GM23338 (cell line): ENCODE data around the gene ACAD10. TPM values are rescaled to one million over a fixed set of nuclear protein-coding genes. Genes with fewer than 3 reads are reported as not detected.

Experiments used
- ATAC-seq: fragments of 200-7000 bp; cut with Tn5 transposase; 3 replicates; pipeline ENCODE4 v1.9.1; 2020
- DNase-seq: peaks from one replicate; pipeline ENCODE4 v3.0.0-alpha.2; 2015; ENCODE audit warnings: low spot score
- H2AFZ ChIP-seq: fragments of 200-600 bp; sonication (generic); 2 replicates; pipeline ENCODE4 v1.8.0; 2016; ENCODE audit warnings: antibody characterized with exemption, mild to moderate bottlenecking, moderate library complexity
- H3F3A ChIP-seq: fragments of 200-600 bp; sonication (generic); replicated peaks from 2 replicates; pipeline ENCODE4 v1.8.0; 2017; ENCODE audit warnings: antibody characterized with exemption, mixed run types, low read depth
- H3K27ac ChIP-seq: fragments of 200-600 bp; sonication (generic); 2 replicates; pipeline ENCODE4 v1.6.1; 2016; ENCODE audit warnings: low read depth
- H3K27me3 ChIP-seq: fragments of 200-600 bp; sonication (generic); 2 replicates; pipeline ENCODE4 v1.8.0; 2016; ENCODE audit warnings: mild to moderate bottlenecking, mixed run types, moderate library complexity; ENCODE audit not compliant: insufficient read depth
- H3K36me3 ChIP-seq: fragments of 200-600 bp; sonication (generic); 2 replicates; pipeline ENCODE4 v1.8.0; 2016; ENCODE audit warnings: mild to moderate bottlenecking; ENCODE audit not compliant: insufficient read depth
- H3K4me1 ChIP-seq: fragments of 200-600 bp; sonication (generic); 2 replicates; pipeline ENCODE4 v1.8.0; 2016; ENCODE audit warnings: mild to moderate bottlenecking, moderate library complexity; ENCODE audit not compliant: insufficient read depth
- H3K4me2 ChIP-seq: fragments of 200-600 bp; sonication (generic); 2 replicates; pipeline ENCODE4 v1.7.1; 2017; ENCODE audit warnings: mixed run types
- H3K4me3 ChIP-seq: fragments of 200-600 bp; sonication (generic); 2 replicates; pipeline ENCODE4 v1.6.1; 2016; ENCODE audit warnings: mixed run types
- H3K79me2 ChIP-seq: fragments of 200-600 bp; sonication (generic); replicated peaks from 2 replicates; pipeline ENCODE4 v1.8.0; 2017; ENCODE audit warnings: mild to moderate bottlenecking; ENCODE audit not compliant: insufficient read depth
- H3K9me2 ChIP-seq: fragments of 200-600 bp; sonication (generic); 2 replicates; pipeline ENCODE4 v1.8.0; 2017; ENCODE audit not compliant: insufficient read depth
- H4K20me1 ChIP-seq: fragments of 200-600 bp; sonication (generic); replicated peaks from 2 replicates; pipeline ENCODE4 v1.8.0; 2017; ENCODE audit warnings: mild to moderate bottlenecking; ENCODE audit not compliant: insufficient read depth
- H3K27ac Mint-ChIP-seq: 2 replicates; pipeline ENCODE4 v1.8.0; 2020; ENCODE audit warnings: inconsistent platforms, mild to moderate bottlenecking, moderate library complexity, mixed read lengths
- H3K27me3 Mint-ChIP-seq: 3 replicates; pipeline ENCODE4 v1.8.0; 2022; ENCODE audit warnings: low read depth, mild to moderate bottlenecking, moderate library complexity, mixed read lengths, inconsistent platforms; ENCODE audit not compliant: insufficient read depth, poor library complexity
- H3K36me3 Mint-ChIP-seq: 3 replicates; pipeline ENCODE4 v1.8.0; 2021; ENCODE audit warnings: low read depth, mild to moderate bottlenecking, inconsistent platforms, moderate library complexity, mixed read lengths
- H3K4me1 Mint-ChIP-seq: 3 replicates; pipeline ENCODE4 v1.8.0; 2020; ENCODE audit warnings: mild to moderate bottlenecking, inconsistent platforms, mixed read lengths
- H3K4me3 Mint-ChIP-seq: 3 replicates; pipeline ENCODE4 v1.8.0; 2021; ENCODE audit warnings: moderate library complexity, mild to moderate bottlenecking, inconsistent platforms, mixed read lengths
- H3K9me3 Mint-ChIP-seq: 3 replicates; pipeline ENCODE4 v1.8.0; 2020; ENCODE audit warnings: moderate library complexity, mild to moderate bottlenecking, inconsistent platforms, mixed read lengths
- CREB1 ChIP-seq: fragments of 250-450 bp; sonication (Bioruptor Pico); IDR thresholded peaks from 2 replicates; pipeline ENCODE4 v1.5.0; 2020; ENCODE audit warnings: low read depth, mild to moderate bottlenecking, moderate library complexity
- NANOG ChIP-seq: IDR thresholded peaks from 2 replicates; pipeline ENCODE4 v1.6.1; 2016; ENCODE audit warnings: antibody characterized with exemption, borderline replicate concordance
- POLR2AphosphoS5 ChIP-seq: IDR thresholded peaks from 2 replicates; pipeline ENCODE4 v1.6.1; 2016; ENCODE audit warnings: antibody characterized with exemption, low read depth
- ZNF114 ChIP-seq: fragments of 250-450 bp; sonication (Bioruptor Pico); IDR thresholded peaks from 2 replicates; pipeline ENCODE4 v1.5.0; 2020; ENCODE audit warnings: mild to moderate bottlenecking, moderate library complexity
- ZNF462 ChIP-seq: fragments of 250-450 bp; sonication (Bioruptor Pico); IDR thresholded peaks from 2 replicates; pipeline ENCODE4 v1.5.0; 2020; ENCODE audit warnings: mild to moderate bottlenecking, moderate library complexity
- polyA plus RNA-seq: library from polyadenylated mRNA; unstranded; fragments of >200 nt; fragmentation: Nextera tagmentation; extraction: Ambion mirVana; gene quantifications from 2 replicates; pipeline ENCODE4 v1.2.1, GENCODE V29; 2016
- total RNA-seq: library from RNA; depleted of rRNA; stranded (reverse); fragments of >200 nt; shearing (Covaris generic); gene quantifications from 2 replicates; pipeline ENCODE4 v1.2.3, GENCODE V29; 2014
- TF ChIP-seq, protein P1 (sequence below): IDR thresholded peaks from one replicate; pipeline ENCODE4 v1.6.1; 2018; ENCODE audit warnings: antibody characterized with exemption; ENCODE audit not compliant: unreplicated experiment

ACAD10 gene
- total and polyA plus RNA-seq, 2 experiments from 2014 or later, result 16.3 to 23.1 TPM

GRCh38 chr12:111693818-111694217 lies 8.0 kb downstream of the ACAD10 start (continued):
- no peak for TF ChIP-seq ZNF462

GRCh38 chr12:111699962-111700361 lies 14.1 kb downstream of the ACAD10 start:
- H3K27ac Mint-ChIP-seq, result no peak overlapping the region
- Histone ChIP-seq H3K4me1 (no peaks in the 10 kb centered on the region), H3K79me2 (no peaks in the 10 kb centered on the region), H3K36me3 (peaks cover 12% of the 10 kb centered on the region), H3K9me2 (no peaks in the 10 kb centered on the region), H4K20me1 (no peaks in the 10 kb centered on the region; the same call in 1 of the 2 replicates), H3K27ac (no peak overlapping the region), H3K4me2 (no peak overlapping the region), H3K4me3 (no peak overlapping the region), H3F3A (no peaks in the 10 kb centered on the region), H3K27me3 (no peaks in the 10 kb centered on the region), H2AFZ (no peak overlapping the region)
- H3K4me3 Mint-ChIP-seq, result no peak overlapping the region
- ATAC-seq (no peak), DNase-seq (no peak)
- H3K27me3 Mint-ChIP-seq, result peaks cover 4% of the 10 kb centered on the region
- no peaks in the 10 kb centered on the region for H3K9me3 Mint-ChIP-seq
- H3K36me3 Mint-ChIP-seq, result peaks cover 28% of the 10 kb centered on the region
- no peaks in the 10 kb centered on the region for H3K4me1 Mint-ChIP-seq
- TF ChIP-seq NANOG (no peak), POLR2AphosphoS5 (no peak), CREB1 (no peak), ZNF114 (CRISPR knock-in tag) (no peak), ZNF462 (no peak)
- TF ChIP-seq, protein P1, sequence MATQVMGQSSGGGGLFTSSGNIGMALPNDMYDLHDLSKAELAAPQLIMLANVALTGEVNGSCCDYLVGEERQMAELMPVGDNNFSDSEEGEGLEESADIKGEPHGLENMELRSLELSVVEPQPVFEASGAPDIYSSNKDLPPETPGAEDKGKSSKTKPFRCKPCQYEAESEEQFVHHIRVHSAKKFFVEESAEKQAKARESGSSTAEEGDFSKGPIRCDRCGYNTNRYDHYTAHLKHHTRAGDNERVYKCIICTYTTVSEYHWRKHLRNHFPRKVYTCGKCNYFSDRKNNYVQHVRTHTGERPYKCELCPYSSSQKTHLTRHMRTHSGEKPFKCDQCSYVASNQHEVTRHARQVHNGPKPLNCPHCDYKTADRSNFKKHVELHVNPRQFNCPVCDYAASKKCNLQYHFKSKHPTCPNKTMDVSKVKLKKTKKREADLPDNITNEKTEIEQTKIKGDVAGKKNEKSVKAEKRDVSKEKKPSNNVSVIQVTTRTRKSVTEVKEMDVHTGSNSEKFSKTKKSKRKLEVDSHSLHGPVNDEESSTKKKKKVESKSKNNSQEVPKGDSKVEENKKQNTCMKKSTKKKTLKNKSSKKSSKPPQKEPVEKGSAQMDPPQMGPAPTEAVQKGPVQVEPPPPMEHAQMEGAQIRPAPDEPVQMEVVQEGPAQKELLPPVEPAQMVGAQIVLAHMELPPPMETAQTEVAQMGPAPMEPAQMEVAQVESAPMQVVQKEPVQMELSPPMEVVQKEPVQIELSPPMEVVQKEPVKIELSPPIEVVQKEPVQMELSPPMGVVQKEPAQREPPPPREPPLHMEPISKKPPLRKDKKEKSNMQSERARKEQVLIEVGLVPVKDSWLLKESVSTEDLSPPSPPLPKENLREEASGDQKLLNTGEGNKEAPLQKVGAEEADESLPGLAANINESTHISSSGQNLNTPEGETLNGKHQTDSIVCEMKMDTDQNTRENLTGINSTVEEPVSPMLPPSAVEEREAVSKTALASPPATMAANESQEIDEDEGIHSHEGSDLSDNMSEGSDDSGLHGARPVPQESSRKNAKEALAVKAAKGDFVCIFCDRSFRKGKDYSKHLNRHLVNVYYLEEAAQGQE, result no peak
